B cell (primary cell): ENCODE results near the gene CSNK1E. TPM values are rescaled to one million over a fixed set of nuclear protein-coding genes. Genes with fewer than 3 reads are reported as not detected.

Experiments
- ATAC-seq: fragments of 200-7000 bp; cut with Tn5 transposase; one replicate; pipeline ENCODE4 v1.10.0; 2021; ENCODE audit warnings: low read depth, mild to moderate bottlenecking, moderate number of reproducible peaks, moderate library complexity
- CTCF ChIA-PET: fragments of 350-600 bp; sonication (Branson Sonifier 250); formaldehyde crosslinking; loops from one replicate; lab custom pipeline; 2021; ENCODE audit warnings: antibody characterized with exemption, inconsistent platforms; lab: Charles Lee
- POLR2A ChIA-PET: fragments of 350-600 bp; sonication (Branson Sonifier 250); formaldehyde crosslinking; loops from one replicate; lab custom pipeline; 2021; ENCODE audit warnings: antibody characterized with exemption; lab: Charles Lee
- DNase-seq: peaks from one replicate; pipeline ENCODE4 v3.0.0; 2013
- H2AFZ ChIP-seq: 2 replicates; pipeline ENCODE4 v1.6.1; 2012; ENCODE audit warnings: mild to moderate bottlenecking, low read depth, low read length; ENCODE audit not compliant: insufficient read depth, poor library complexity, severe bottlenecking
- H3K27ac ChIP-seq, 2 donors: 1 replicate in 1 of 2; 2 replicates in 1 of 2; pipeline ENCODE4 v1.5.1; 2012 to 2013; ENCODE audit warnings: low read length in 2 of 2, mild to moderate bottlenecking in 2 of 2, moderate library complexity in 1 of 2
- H3K27me3 ChIP-seq, 4 experiments: fragments of 200-600 bp in 1 of 4; sonication (generic) in 1 of 4; replicated peaks in 1 of 4; 1 replicate in 2 of 4; 2 replicates in 2 of 4; pipeline versions ENCODE4 v1.6.1 to v1.7.0; 2013 to 2016; ENCODE audit warnings: low read length in 3 of 4, mild to moderate bottlenecking in 2 of 4, mixed read lengths in 1 of 4, moderate library complexity in 1 of 4; ENCODE audit not compliant: insufficient read depth in 4 of 4, control insufficient read depth in 3 of 4; ENCODE audit errors: control extremely low read depth in 1 of 4
- H3K36me3 ChIP-seq, 2 experiments: replicated peaks in 1 of 2; 1 replicate in 1 of 2; 2 replicates in 1 of 2; pipeline versions ENCODE4 v1.6.1 to v1.7.1; 2013; ENCODE audit warnings: low read length in 1 of 2; ENCODE audit not compliant: insufficient read depth in 2 of 2, control insufficient read depth in 1 of 2; ENCODE audit errors: control extremely low read depth in 1 of 2, extremely low read depth in 1 of 2
- H3K4me1 ChIP-seq, 2 donors: fragments of 200-600 bp in 1 of 2; sonication (generic) in 1 of 2; 1 replicate in 1 of 2; 2 replicates in 1 of 2; pipeline versions ENCODE4 v1.5.1 to v1.6.1; 2013 to 2017; ENCODE audit warnings: low read length in 2 of 2; ENCODE audit not compliant: control insufficient read depth in 2 of 2, insufficient read depth in 2 of 2
- H3K4me2 ChIP-seq: replicated peaks from 2 replicates; pipeline ENCODE3; 2012; ENCODE audit warnings: mild to moderate bottlenecking, low read depth, low read length; ENCODE audit not compliant: poor library complexity, severe bottlenecking
- H3K4me3 ChIP-seq, 5 experiments: fragments of 200-600 bp in 1 of 5; sonication (generic) in 1 of 5; 1 replicate in 3 of 5; 2 replicates in 2 of 5; pipeline versions ENCODE4 v1.5.1 to v1.7.0; 2011 to 2016; ENCODE audit warnings: low read length in 4 of 5, mild to moderate bottlenecking in 4 of 5, low read depth in 2 of 5, control low read depth in 1 of 5, moderate library complexity in 1 of 5; ENCODE audit not compliant: insufficient read depth in 1 of 5; ENCODE audit errors: control extremely low read depth in 1 of 5, extremely low read depth in 1 of 5
- H3K79me2 ChIP-seq: fragments of 200-600 bp; sonication (generic); one replicate; pipeline ENCODE4 v1.6.0; 2016; ENCODE audit warnings: low read length; ENCODE audit not compliant: control insufficient read depth, insufficient read depth
- H3K9ac ChIP-seq: fragments of 200-600 bp; sonication (generic); 2 replicates; pipeline ENCODE4 v1.6.1; 2017; ENCODE audit warnings: mild to moderate bottlenecking, low read length, moderate library complexity
- H3K9me3 ChIP-seq, 3 donors: one replicate each; pipeline versions ENCODE4 v1.6.1 to v1.7.1; 2013; ENCODE audit warnings: low read length in 2 of 3; ENCODE audit not compliant: control insufficient read depth in 2 of 3, insufficient read depth in 1 of 3; ENCODE audit errors: control extremely low read depth in 1 of 3
- H4K20me1 ChIP-seq: 2 replicates; pipeline ENCODE4 v1.6.0; 2012; ENCODE audit warnings: mild to moderate bottlenecking, low read length; ENCODE audit not compliant: insufficient read depth, control insufficient read depth, poor library complexity, severe bottlenecking
- H3K27ac Mint-ChIP-seq: one replicate; pipeline ENCODE4 v1.8.0; 2021; ENCODE audit warnings: mixed read lengths
- H3K27me3 Mint-ChIP-seq: one replicate; pipeline ENCODE4 v1.8.0; 2021; ENCODE audit warnings: mixed read lengths
- H3K4me1 Mint-ChIP-seq: one replicate; pipeline ENCODE4 v1.8.0; 2021; ENCODE audit warnings: mixed read lengths
- H3K4me3 Mint-ChIP-seq: one replicate; pipeline ENCODE4 v1.8.0; 2021; ENCODE audit warnings: mixed read lengths
- H3K9me3 Mint-ChIP-seq: one replicate; pipeline ENCODE4 v1.8.0; 2022; ENCODE audit warnings: mixed read lengths; ENCODE audit not compliant: insufficient read depth
- EZH2 ChIP-seq: IDR thresholded peaks from 2 replicates; pipeline ENCODE4 v1.6.1; 2012; ENCODE audit warnings: borderline replicate concordance, low read depth, mild to moderate bottlenecking, moderate library complexity, low read length; ENCODE audit not compliant: insufficient read depth, poor library complexity, severe bottlenecking
- WGBS: methylation state at CpG from one replicate; pipeline ENCODE4 v1.1.5; 2013; ENCODE audit warnings: missing lambda C conversion rate; ENCODE audit not compliant: insufficient coverage; 5-methylcytosine and 5-hydroxymethylcytosine counted together
- intact Hi-C: fragments of 100-400 bp; cut with micrococcal nuclease; formaldehyde crosslinking; loops from one replicate; pipeline ENCODE4 v1.10.0; 2022
- polyA plus RNA-seq: library from polyadenylated mRNA; depleted of rRNA; stranded (reverse); fragments of >200 nt; gene quantifications from 2 replicates; pipeline ENCODE4 v1.2.3, GENCODE V29; 2012
- total RNA-seq, 2 donors: library from RNA; stranded (reverse); fragments of 120-200 nt in 1 of 2; gene quantifications; 1 replicate in 1 of 2; 2 replicates in 1 of 2; pipeline versions ENCODE4 v1.2.3 to v1.2.4, GENCODE V29; 2013 to 2022
- TF ChIP-seq, protein P1 (sequence below): fragments of 200-600 bp; IDR thresholded peaks from one replicate; pipeline ENCODE4 v1.8.0; 2022; ENCODE audit warnings: antibody characterized with exemption, mild to moderate bottlenecking

The CSNK1E gene
- total and polyA plus RNA-seq, 2 donors (not counting 1 experiment from before 2014, with no cell fraction given): 113 to 133 TPM

- TF ChIP-seq, protein P1, sequence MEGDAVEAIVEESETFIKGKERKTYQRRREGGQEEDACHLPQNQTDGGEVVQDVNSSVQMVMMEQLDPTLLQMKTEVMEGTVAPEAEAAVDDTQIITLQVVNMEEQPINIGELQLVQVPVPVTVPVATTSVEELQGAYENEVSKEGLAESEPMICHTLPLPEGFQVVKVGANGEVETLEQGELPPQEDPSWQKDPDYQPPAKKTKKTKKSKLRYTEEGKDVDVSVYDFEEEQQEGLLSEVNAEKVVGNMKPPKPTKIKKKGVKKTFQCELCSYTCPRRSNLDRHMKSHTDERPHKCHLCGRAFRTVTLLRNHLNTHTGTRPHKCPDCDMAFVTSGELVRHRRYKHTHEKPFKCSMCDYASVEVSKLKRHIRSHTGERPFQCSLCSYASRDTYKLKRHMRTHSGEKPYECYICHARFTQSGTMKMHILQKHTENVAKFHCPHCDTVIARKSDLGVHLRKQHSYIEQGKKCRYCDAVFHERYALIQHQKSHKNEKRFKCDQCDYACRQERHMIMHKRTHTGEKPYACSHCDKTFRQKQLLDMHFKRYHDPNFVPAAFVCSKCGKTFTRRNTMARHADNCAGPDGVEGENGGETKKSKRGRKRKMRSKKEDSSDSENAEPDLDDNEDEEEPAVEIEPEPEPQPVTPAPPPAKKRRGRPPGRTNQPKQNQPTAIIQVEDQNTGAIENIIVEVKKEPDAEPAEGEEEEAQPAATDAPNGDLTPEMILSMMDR: no peak
- no peak for TF ChIP-seq EZH2
- CTCF ChIA-PET: no interaction called here
- H3K9me3 ChIP-seq: no peaks in the 10 kb centered on the region
- peaks cover 45 to 63% of the 10 kb centered on the region in 2 donors for H3K4me1 ChIP-seq
- DNase-seq (no peak), ATAC-seq (no peak)
- Mint-ChIP-seq H3K9me3 (no peaks in the 10 kb centered on the region), H3K4me1 (peaks cover 66% of the 10 kb centered on the region), H3K4me3 (no peak overlapping the region), H3K27me3 (no peaks in the 10 kb centered on the region), H3K27ac (peak overlapping the region; percentile 92)
- H3K4me2 ChIP-seq: no peak overlapping the region
- POLR2A ChIA-PET: interaction anchor here (0.6 kb wide), 1 partner anchor 148 kb away, joined by 4 read pairs; no protein-coding TSS in a partner anchor
- no peaks in the 10 kb centered on the region for H3K27me3 ChIP-seq
- H3K27ac ChIP-seq: no peak overlapping the region
- H2AFZ ChIP-seq: no peak overlapping the region
- 95% methylated on average over 17 of the region's 18 CpGs for WGBS
- peaks cover 30% of the 10 kb centered on the region for H4K20me1 ChIP-seq
- H3K36me3 ChIP-seq: peaks cover 0 to 3% of the 10 kb centered on the region in 2 experiments
- intact Hi-C loops: loop anchor here (10.0 kb wide), 1 partner anchor 255 kb away; the partner anchor contains the start of gene PICK1
- peaks cover 15% of the 10 kb centered on the region for H3K79me2 ChIP-seq
- no peak overlapping the region for H3K4me3 ChIP-seq
- H3K9ac ChIP-seq: no peak overlapping the region
Observed at GRCh38 chr22:38309614-38310517, 7.4 kb downstream of the CSNK1E start.
